Central memory CD4-positive, alpha-beta T cell (primary cell): Measurements from ENCODE around the gene FOXP4.
A peak's percentile ranks its signal among the peaks of the same experiment; 100 is the strongest.
"Not testable (repeated sequence)": the region's sequence is repeated elsewhere in the genome, so short reads cannot be mapped to it uniquely, and the experiment has no call there.

Experiments
- DNase-seq: peaks from one replicate; pipeline ENCODE4 v3.0.0; 2022

Gene FOXP4

GRCh38 chr6:41602422-41602743 lies 56.2 kb downstream of the FOXP4 start:
- no peak for DNase-seq

GRCh38 chr6:41602864-41603608 lies 56.9 kb downstream of the FOXP4 start:
- peak; percentile 62 for DNase-seq

GRCh38 chr6:41604006-41604405 lies 57.8 kb downstream of the FOXP4 start:
- DNase-seq, result no peak

- no peak for DNase-seq
Measured at GRCh38 chr6:41605649-41606048, 59.5 kb downstream of the FOXP4 start.

GRCh38 chr6:41607036-41607435 lies 60.9 kb downstream of the FOXP4 start:
- DNase-seq, result no peak

GRCh38 chr6:41607736-41608135 lies 61.6 kb downstream of the FOXP4 start:
- no peak for DNase-seq

- DNase-seq, result no peak
Measured at GRCh38 chr6:41608443-41609151, 62.4 kb downstream of the FOXP4 start.

GRCh38 chr6:41614715-41615114 lies 68.5 kb downstream of the FOXP4 start:
- DNase-seq, result no peak

- DNase-seq, result no peak
Measured at GRCh38 chr6:41615311-41615710, 69.1 kb downstream of the FOXP4 start.

- DNase-seq, result no peak
Measured at GRCh38 chr6:41618598-41618997, 72.4 kb downstream of the FOXP4 start.

GRCh38 chr6:41619193-41619592 lies 73.0 kb downstream of the FOXP4 start:
- DNase-seq, result not testable (repeated sequence)

GRCh38 chr6:41621367-41621766 lies 75.2 kb downstream of the FOXP4 start:
- no peak for DNase-seq

GRCh38 chr6:41621802-41622201 lies 75.6 kb downstream of the FOXP4 start:
- no peak for DNase-seq

GRCh38 chr6:41622206-41622988 lies 76.2 kb downstream of the FOXP4 start:
- no peak for DNase-seq

GRCh38 chr6:41623330-41623729 lies 77.1 kb downstream of the FOXP4 start:
- DNase-seq, result no peak

GRCh38 chr6:41624621-41625380 lies 78.6 kb downstream of the FOXP4 start:
- no peak for DNase-seq

- no peak for DNase-seq
Measured at GRCh38 chr6:41625442-41625841, 79.3 kb downstream of the FOXP4 start.

GRCh38 chr6:41626022-41626421 lies 79.8 kb downstream of the FOXP4 start:
- no peak for DNase-seq

- DNase-seq, result no peak
Measured at GRCh38 chr6:41626917-41627316, 80.7 kb downstream of the FOXP4 start.

- DNase-seq, result no peak
Measured at GRCh38 chr6:41629128-41629527, 82.9 kb downstream of the FOXP4 start.

GRCh38 chr6:41630069-41630468 lies 83.9 kb downstream of the FOXP4 start:
- DNase-seq, result no peak

- DNase-seq, result no peak
Measured at GRCh38 chr6:41630946-41631345, 84.8 kb downstream of the FOXP4 start.

- DNase-seq, result no peak
Measured at GRCh38 chr6:41633056-41633634, 87.0 kb downstream of the FOXP4 start.
